Mucosa of descending colon (tissue), 3 donors: Measurements from ENCODE around the gene SLC22A7. TPM values are rescaled to one million over a fixed set of nuclear protein-coding genes. Genes with fewer than 3 reads are reported as not detected.

Source experiments
- ATAC-seq: fragments of 200-7000 bp; cut with Tn5 transposase; one replicate; pipeline ENCODE4 v1.9.1; 2020; ENCODE audit warnings: mild to moderate bottlenecking, moderate library complexity
- DNase-seq, 3 donors: peaks; one replicate each; pipeline ENCODE4 v3.0.0-alpha.2; 2020
- H3K36me3 ChIP-seq: fragments of 200-600 bp; one replicate; pipeline ENCODE4 v1.8.0; 2021; ENCODE audit warnings: low read depth, mild to moderate bottlenecking
- H3K4me1 ChIP-seq: fragments of 200-600 bp; one replicate; pipeline ENCODE4 v1.8.0; 2021; ENCODE audit warnings: low read depth, mild to moderate bottlenecking
- H3K4me3 ChIP-seq: fragments of 200-600 bp; one replicate; pipeline ENCODE4 v1.8.0; 2021; ENCODE audit warnings: mild to moderate bottlenecking
- H3K9me3 ChIP-seq: fragments of 200-600 bp; one replicate; pipeline ENCODE4 v1.8.0; 2021; ENCODE audit warnings: mild to moderate bottlenecking
- intact Hi-C, 2 donors: fragments of 100-400 bp; cut with DNase I in 1 of 2; cut with micrococcal nuclease in 1 of 2; formaldehyde crosslinking; loops; one replicate each; pipeline versions ENCODE4 v1.11.0 to v1.11.1; 2022; cut with DNase I, micrococcal nuclease
- total RNA-seq, 3 donors: library from RNA; stranded (reverse); fragmentation: NEBNext Ultra II Directional in 2 of 3; extraction: Animal tissue kit (Norgen Biotek cat#: 25700) in 2 of 3; gene quantifications; one replicate each; pipeline versions ENCODE4 v1.2.1 to v1.2.4, GENCODE V29; 2021 to 2023
- TF ChIP-seq, protein P1 (sequence below): fragments of 200-600 bp; IDR thresholded peaks from one replicate; pipeline ENCODE4 v1.8.0; 2022; ENCODE audit warnings: antibody characterized with exemption, mild to moderate bottlenecking
- donor health status: DM: no; HTN: no; CAD: no; lungs with moderate emphysema.
- donor health status: DM: no; HTN: no; CAD: no.
- donor health status: DM: no; HTN: yes; CAD: no.

The SLC22A7 gene
- total RNA-seq, 3 donors from 2014 or later = 0.32 TPM; not detected in 2

DNA sequence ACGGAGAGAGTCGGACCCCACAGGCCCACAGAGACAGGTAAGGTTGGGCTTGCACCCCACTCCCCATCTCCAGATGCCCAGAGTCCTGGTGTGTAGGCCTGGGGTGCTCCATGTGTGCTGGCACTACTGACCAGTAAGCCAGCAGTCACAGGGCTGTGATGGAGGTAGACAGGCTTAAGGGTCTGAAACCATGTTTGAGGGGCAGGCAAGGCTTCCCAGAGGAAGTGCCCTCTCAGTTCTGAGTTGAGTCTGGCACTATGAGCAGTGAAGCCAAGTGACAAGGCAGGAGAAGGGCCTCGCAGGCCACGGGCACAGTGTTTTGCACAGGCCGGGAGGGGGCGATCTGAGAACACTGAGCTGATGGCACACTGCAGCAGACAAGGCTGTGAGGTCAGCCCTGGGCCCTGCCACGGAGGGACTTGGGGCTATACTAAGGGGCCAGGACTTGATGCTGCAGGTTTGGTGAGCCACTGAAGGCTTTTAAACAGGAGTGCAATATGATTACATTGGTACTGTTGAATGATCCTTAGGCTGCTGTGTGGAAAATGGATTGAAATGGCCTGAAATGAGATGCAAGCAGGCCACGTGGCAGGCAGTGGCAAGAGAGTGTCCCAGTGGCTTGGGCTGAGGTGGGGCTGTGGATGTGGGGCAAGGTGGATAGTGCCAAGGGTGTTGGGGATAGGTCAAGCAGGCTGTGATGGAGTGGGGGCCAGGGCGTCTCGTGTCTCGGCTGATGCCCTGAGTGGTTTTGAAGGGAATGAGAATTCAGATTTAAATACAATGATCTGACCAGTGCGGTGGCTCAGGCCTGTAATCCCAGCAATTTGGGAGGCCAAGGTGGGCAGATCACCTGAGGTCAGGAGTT, 34.5 kb upstream of the SLC22A7 start:
- TF ChIP-seq, protein P1, sequence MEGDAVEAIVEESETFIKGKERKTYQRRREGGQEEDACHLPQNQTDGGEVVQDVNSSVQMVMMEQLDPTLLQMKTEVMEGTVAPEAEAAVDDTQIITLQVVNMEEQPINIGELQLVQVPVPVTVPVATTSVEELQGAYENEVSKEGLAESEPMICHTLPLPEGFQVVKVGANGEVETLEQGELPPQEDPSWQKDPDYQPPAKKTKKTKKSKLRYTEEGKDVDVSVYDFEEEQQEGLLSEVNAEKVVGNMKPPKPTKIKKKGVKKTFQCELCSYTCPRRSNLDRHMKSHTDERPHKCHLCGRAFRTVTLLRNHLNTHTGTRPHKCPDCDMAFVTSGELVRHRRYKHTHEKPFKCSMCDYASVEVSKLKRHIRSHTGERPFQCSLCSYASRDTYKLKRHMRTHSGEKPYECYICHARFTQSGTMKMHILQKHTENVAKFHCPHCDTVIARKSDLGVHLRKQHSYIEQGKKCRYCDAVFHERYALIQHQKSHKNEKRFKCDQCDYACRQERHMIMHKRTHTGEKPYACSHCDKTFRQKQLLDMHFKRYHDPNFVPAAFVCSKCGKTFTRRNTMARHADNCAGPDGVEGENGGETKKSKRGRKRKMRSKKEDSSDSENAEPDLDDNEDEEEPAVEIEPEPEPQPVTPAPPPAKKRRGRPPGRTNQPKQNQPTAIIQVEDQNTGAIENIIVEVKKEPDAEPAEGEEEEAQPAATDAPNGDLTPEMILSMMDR = peak; percentile 78
- no peak overlapping the region for H3K4me3 ChIP-seq
- ATAC-seq = peak; percentile 87

DNA sequence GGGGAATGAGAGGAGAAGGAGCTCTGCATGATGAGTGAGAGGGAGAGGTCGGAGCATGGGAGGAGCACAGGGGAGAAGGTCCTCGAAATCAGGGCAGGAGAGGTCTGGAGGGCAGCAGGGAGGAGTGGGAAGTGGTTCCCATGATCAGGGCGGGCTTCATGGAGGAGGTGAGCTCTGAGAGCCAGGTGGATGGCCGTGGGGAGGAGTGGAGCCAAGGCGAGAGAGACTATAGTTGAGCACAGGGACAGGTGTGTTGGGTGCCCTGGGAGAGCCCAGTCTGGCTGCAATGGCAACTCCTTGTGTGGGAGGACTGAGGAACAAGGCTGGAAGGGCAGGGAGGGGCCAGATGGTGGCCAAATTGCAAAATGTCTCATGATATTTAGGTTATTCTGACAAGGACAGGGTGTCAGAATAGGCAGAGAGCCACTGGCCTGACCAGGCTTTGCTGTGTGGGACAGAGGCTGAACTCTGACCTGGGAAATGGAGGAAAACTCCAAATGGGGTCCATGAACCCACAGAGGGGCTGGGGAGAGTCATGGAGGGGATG, 33.4 kb upstream of the SLC22A7 start:
- H3K4me3 ChIP-seq = no peak overlapping the region
- H3K4me1 ChIP-seq = peaks cover 26% of the 10 kb centered on the region
- ATAC-seq (no peak), DNase-seq (no peak)
- no peaks in the 10 kb centered on the region for H3K36me3 ChIP-seq
- no peaks in the 10 kb centered on the region for H3K9me3 ChIP-seq
- TF ChIP-seq, protein P1 = no peak
- intact Hi-C loops = loop anchor here (5.0 to 10.0 kb wide), 2 partner anchors 70 to 73 kb away; no protein-coding TSS in a partner anchor

More for the DNA sequence above, 34.5 kb upstream of the SLC22A7 start:
- peaks cover 15% of the 10 kb centered on the region for H3K4me1 ChIP-seq
- no peaks in the 10 kb centered on the region for H3K9me3 ChIP-seq
- peak; percentile 81 to 91 (median 87) for DNase-seq
- intact Hi-C loops = loop anchor here (5.0 to 10.0 kb wide), 2 partner anchors 71 to 74 kb away; no protein-coding TSS in a partner anchor
- H3K36me3 ChIP-seq = no peaks in the 10 kb centered on the region

DNA sequence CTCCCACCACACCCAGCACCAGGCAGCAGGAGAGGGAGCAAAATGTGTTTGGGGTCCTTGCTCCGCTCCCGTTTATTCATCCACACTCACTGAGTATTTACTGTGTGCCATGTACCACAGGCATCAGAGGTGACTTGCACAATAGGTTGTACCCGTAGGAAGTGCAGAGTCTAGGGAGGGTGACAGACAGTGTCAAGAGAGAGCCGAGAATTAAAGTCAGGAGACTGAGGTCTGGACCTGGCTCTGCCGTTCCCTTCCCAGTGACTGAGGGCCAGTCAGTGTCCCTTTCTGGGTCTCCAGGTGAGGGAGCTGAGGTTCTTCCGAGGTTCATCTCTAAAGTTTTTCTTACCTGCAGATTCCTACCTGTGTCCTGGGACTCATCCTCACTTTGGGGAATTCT, 32.5 kb upstream of the SLC22A7 start:
- peaks cover 32% of the 10 kb centered on the region for H3K4me1 ChIP-seq
- DNase-seq = no peak
- intact Hi-C loops = loop anchor here in 1 of 2 donors (10.0 kb wide), 1 partner anchor 69 kb away; no protein-coding TSS in a partner anchor

DNA sequence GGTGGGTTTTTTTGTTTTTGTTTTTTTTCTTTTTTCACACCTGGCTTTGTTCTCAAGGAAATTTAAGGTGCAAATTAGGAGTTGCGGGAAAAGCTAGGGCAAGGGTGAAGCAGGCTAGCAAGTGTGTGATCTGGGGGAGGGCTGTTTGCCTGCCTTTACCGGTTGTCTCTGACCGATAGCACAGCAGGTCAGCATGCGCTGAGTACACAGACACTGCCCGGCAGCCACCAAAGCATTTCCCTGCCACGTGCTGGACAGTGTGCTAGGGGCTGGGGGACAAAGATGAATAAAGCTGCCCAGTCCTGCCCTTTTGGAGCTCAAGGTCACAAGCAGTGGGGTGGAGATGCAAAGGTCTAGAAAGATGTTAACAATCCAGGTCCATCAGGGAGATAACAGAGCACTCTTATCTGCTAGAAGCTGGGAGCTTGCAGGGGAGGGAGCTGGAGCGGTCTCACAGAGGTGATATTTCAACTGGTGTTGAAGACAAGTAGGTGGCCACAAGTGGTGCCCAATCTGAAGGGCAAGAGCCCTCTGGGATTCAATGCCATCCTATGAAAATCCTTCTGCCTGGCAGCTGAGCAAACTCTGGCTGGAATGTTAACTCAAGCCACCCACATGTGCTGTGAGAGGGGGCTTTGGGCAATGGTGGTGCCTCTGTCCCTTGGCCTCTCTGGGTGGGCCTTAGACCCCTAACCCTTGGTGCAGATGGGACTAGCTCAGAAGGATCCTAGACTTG, 30.3 kb upstream of the SLC22A7 start:
- TF ChIP-seq, protein P1 = no peak
- intact Hi-C loops = loop anchor here (2.0 to 10.0 kb wide), 2 partner anchors 23 to 67 kb away; no protein-coding TSS in a partner anchor
- H3K9me3 ChIP-seq = no peaks in the 10 kb centered on the region
- peaks cover 40% of the 10 kb centered on the region for H3K4me1 ChIP-seq
- ATAC-seq = peak; percentile 47
- no peaks in the 10 kb centered on the region for H3K36me3 ChIP-seq
- DNase-seq = peak in 2 of 3 donors; percentile 65 to 68
- H3K4me3 ChIP-seq = no peak overlapping the region

More for the DNA sequence above, 32.5 kb upstream of the SLC22A7 start:
- Histone ChIP-seq H3K36me3 (no peaks in the 10 kb centered on the region), H3K4me3 (no peak overlapping the region), H3K9me3 (no peaks in the 10 kb centered on the region)
- no peak for ATAC-seq
- TF ChIP-seq, protein P1 = no peak

DNA sequence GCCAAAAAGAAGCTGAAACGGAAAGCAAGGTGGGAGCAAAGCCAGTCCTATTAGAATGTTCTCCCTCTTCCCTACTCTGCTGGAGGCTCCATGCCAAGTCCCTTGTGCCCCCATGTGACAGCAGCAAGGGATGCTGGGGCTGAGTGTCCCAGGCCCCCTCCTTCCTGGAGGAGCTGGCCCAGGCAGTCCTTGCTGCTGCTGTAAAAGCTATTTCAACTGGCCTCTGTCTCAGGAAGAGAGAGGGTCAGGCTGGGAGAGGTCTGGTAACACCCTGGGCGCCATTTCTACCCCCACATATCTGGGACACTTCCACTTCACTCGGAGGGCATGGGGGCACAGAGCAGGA, 29.7 kb upstream of the SLC22A7 start:
- Histone ChIP-seq H3K36me3 (no peaks in the 10 kb centered on the region), H3K4me3 (no peak overlapping the region), H3K4me1 (peaks cover 40% of the 10 kb centered on the region), H3K9me3 (no peaks in the 10 kb centered on the region)
- intact Hi-C loops = loop anchor here (2.0 to 10.0 kb wide), 2 partner anchors 22 to 66 kb away; no protein-coding TSS in a partner anchor
- DNase-seq (no peak), ATAC-seq (no peak)
- TF ChIP-seq, protein P1 = no peak
